ENCODE data around the gene TBCE.

GRCh38 chr1:235327559-235328270, 39.5 kb upstream of the TBCE start, which contains the start of gene ARID4B:
- TF ChIP-seq, protein P1, sequence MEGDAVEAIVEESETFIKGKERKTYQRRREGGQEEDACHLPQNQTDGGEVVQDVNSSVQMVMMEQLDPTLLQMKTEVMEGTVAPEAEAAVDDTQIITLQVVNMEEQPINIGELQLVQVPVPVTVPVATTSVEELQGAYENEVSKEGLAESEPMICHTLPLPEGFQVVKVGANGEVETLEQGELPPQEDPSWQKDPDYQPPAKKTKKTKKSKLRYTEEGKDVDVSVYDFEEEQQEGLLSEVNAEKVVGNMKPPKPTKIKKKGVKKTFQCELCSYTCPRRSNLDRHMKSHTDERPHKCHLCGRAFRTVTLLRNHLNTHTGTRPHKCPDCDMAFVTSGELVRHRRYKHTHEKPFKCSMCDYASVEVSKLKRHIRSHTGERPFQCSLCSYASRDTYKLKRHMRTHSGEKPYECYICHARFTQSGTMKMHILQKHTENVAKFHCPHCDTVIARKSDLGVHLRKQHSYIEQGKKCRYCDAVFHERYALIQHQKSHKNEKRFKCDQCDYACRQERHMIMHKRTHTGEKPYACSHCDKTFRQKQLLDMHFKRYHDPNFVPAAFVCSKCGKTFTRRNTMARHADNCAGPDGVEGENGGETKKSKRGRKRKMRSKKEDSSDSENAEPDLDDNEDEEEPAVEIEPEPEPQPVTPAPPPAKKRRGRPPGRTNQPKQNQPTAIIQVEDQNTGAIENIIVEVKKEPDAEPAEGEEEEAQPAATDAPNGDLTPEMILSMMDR (IDR thresholded peaks at IDR 0.05; ENCODE audit: insufficient read depth, low read depth, low read length) = no peak
- no peak for TF ChIP-seq EZH2 (IDR thresholded peaks at IDR 0.05; ENCODE audit: insufficient read depth, low read length)

Measured in astrocyte (in vitro differentiated cells and primary cell).